Activated naive CD8-positive, alpha-beta T cell treated with anti-CD3 and anti-CD28 coated beads, Interleukin-2, amount 10 ng/mL, durations not matched to agents 7 days and 5 days (primary cell): ENCODE data around the gene EPB41L4A. TPM values are rescaled to one million over a fixed set of nuclear protein-coding genes. Genes with fewer than 3 reads are reported as not detected.
"Not testable (repeated sequence)": the region's sequence is repeated elsewhere in the genome, so short reads cannot be mapped to it uniquely, and the experiment has no call there.

Experiments
- ATAC-seq: fragments of 150-1000 bp; cut with Tn5 transposase; one replicate; pipeline ENCODE4 v1.10.0; 2021; ENCODE audit warnings: low read depth, moderate library complexity
- POLR2A ChIA-PET: fragments of 350-600 bp; sonication (Branson Sonifier 250); formaldehyde crosslinking; loops from one replicate; lab custom pipeline; 2021; ENCODE audit warnings: antibody characterized with exemption; lab: Charles Lee
- DNase-seq: peaks from one replicate; pipeline ENCODE4 v3.0.0; 2021
- H3K27ac Mint-ChIP-seq: one replicate; pipeline ENCODE4 v1.8.0; 2022; ENCODE audit warnings: mild to moderate bottlenecking, mixed read lengths
- H3K27me3 Mint-ChIP-seq: one replicate; pipeline ENCODE4 v1.8.0; 2022; ENCODE audit warnings: mild to moderate bottlenecking, moderate library complexity, mixed read lengths
- H3K36me3 Mint-ChIP-seq: one replicate; pipeline ENCODE4 v1.8.0; 2021; ENCODE audit warnings: mild to moderate bottlenecking, mixed read lengths
- H3K4me1 Mint-ChIP-seq: one replicate; pipeline ENCODE4 v1.8.0; 2021; ENCODE audit warnings: mixed read lengths
- H3K4me3 Mint-ChIP-seq: one replicate; pipeline ENCODE4 v1.8.0; 2022; ENCODE audit warnings: mild to moderate bottlenecking, moderate library complexity, mixed read lengths
- H3K9me3 Mint-ChIP-seq: one replicate; pipeline ENCODE4 v1.8.0; 2021; ENCODE audit warnings: mixed read lengths
- total RNA-seq, 2 experiments: library from RNA; stranded (reverse); gene quantifications; one replicate each; pipeline ENCODE4 v1.2.3, GENCODE V29; 2021

Gene EPB41L4A
- total RNA-seq, 2 experiments from 2014 or later: 0.11 to 1.0 TPM

GRCh38 chr5:112238473-112238872, 180.6 kb downstream of the EPB41L4A start:
- no peak for DNase-seq

DNA sequence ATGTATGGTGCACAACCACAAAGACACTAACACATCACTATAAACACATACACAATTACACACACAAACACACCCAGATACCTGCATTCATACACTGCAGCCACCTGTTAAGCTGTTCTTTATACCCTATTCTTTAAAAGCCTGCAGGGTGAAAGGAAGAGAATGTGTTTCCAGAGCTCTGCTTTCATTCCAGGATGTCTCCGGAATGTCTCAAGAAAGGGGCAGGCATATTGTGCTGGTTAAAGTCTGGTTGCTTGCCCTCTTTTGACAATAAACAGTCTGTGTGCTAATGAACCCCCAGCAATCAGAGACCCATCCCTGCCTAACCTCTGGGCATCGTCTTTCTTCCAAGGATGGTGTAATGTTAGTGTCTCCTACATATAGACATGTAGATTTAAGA, 181.6 kb downstream of the EPB41L4A start:
- DNase-seq (no peak), ATAC-seq (no peak)
- Mint-ChIP-seq H3K4me1 (no peaks in the 10 kb centered on the region), H3K27me3 (peaks cover 2% of the 10 kb centered on the region), H3K27ac (no peak overlapping the region), H3K9me3 (no peaks in the 10 kb centered on the region), H3K36me3 (no peaks in the 10 kb centered on the region), H3K4me3 (no peak overlapping the region)
- POLR2A ChIA-PET: interaction anchor here (0.5 kb wide), 1 partner anchor 22 kb away, joined by 3 read pairs; no protein-coding TSS in a partner anchor

More at GRCh38 chr5:112238473-112238872, 180.6 kb downstream of the EPB41L4A start:
- Mint-ChIP-seq H3K36me3 (no peaks in the 10 kb centered on the region), H3K9me3 (no peaks in the 10 kb centered on the region), H3K4me3 (no peak overlapping the region), H3K27ac (no peak overlapping the region), H3K27me3 (peaks cover 2% of the 10 kb centered on the region), H3K4me1 (no peaks in the 10 kb centered on the region)
- POLR2A ChIA-PET: no interaction called here
- no peak for ATAC-seq

GRCh38 chr5:112234000-112234399, 185.1 kb downstream of the EPB41L4A start:
- ATAC-seq (no peak), DNase-seq (no peak)
- no peaks in the 10 kb centered on the region for H3K9me3 Mint-ChIP-seq
- POLR2A ChIA-PET: no interaction called here
- no peak overlapping the region for H3K27ac Mint-ChIP-seq
- no peak overlapping the region for H3K4me3 Mint-ChIP-seq
- no peaks in the 10 kb centered on the region for H3K27me3 Mint-ChIP-seq
- H3K36me3 Mint-ChIP-seq: no peaks in the 10 kb centered on the region
- no peaks in the 10 kb centered on the region for H3K4me1 Mint-ChIP-seq

DNA sequence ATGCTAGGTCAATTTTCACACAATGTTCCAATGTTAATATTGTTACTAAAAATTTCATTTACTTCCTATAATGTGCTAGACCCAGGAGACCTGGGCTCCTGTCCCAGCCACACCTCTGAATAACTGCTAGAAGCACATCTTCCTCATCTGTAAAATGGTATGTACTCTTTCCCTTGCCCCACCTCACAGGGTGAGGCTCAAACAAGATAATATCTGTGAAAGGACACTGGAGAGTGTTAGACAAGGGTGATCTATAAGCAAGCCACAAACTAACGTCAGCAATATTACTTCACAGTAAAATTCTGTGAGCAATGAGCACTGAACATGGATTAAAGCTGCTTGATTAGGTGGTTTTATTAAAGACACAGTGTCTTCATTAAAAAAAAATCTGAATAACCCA, 186.4 kb downstream of the EPB41L4A start:
- ATAC-seq: no peak
- DNase-seq: no peak
- POLR2A ChIA-PET: no interaction called here
- H3K9me3 Mint-ChIP-seq: no peaks in the 10 kb centered on the region
- no peak overlapping the region for H3K4me3 Mint-ChIP-seq
- H3K36me3 Mint-ChIP-seq: no peaks in the 10 kb centered on the region
- H3K27ac Mint-ChIP-seq: no peak overlapping the region
- no peaks in the 10 kb centered on the region for H3K4me1 Mint-ChIP-seq
- H3K27me3 Mint-ChIP-seq: peaks cover 2% of the 10 kb centered on the region

- POLR2A ChIA-PET: no interaction called here
- H3K27me3 Mint-ChIP-seq: peaks cover 2% of the 10 kb centered on the region
- ATAC-seq: no peak
- no peak overlapping the region for H3K4me3 Mint-ChIP-seq
- no peaks in the 10 kb centered on the region for H3K36me3 Mint-ChIP-seq
- no peak overlapping the region for H3K27ac Mint-ChIP-seq
- H3K4me1 Mint-ChIP-seq: no peaks in the 10 kb centered on the region
- no peak for DNase-seq
- no peaks in the 10 kb centered on the region for H3K9me3 Mint-ChIP-seq
Observed at GRCh38 chr5:112230606-112231005, 188.5 kb downstream of the EPB41L4A start.

DNA sequence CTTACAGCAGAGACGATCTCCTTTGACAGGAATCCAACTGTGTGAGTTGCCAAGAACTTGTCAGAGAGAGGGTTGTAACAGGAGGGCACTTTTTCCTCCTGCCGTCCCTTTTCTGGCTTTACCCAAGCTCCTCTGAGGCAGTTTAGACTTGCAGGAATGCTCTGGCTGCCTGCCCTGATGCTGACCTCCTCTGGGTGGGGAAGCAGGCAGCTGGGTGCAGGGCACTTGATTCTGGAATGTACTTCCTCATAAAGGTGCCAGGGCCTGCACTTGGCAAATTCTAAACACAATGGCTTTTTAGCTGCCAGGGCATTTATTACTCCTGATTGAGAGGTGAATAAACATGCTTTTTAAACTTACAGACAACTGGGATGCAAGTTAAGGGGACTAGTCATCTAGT, 190.4 kb downstream of the EPB41L4A start:
- Mint-ChIP-seq H3K4me3 (no peak overlapping the region), H3K27me3 (peaks cover 2% of the 10 kb centered on the region), H3K36me3 (no peaks in the 10 kb centered on the region), H3K4me1 (no peaks in the 10 kb centered on the region), H3K27ac (no peak overlapping the region), H3K9me3 (no peaks in the 10 kb centered on the region)
- ATAC-seq (no peak), DNase-seq (no peak)
- POLR2A ChIA-PET: no interaction called here

GRCh38 chr5:112227911-112228631, 191.0 kb downstream of the EPB41L4A start:
- no peaks in the 10 kb centered on the region for H3K36me3 Mint-ChIP-seq
- no peak for ATAC-seq
- H3K27ac Mint-ChIP-seq: no peak overlapping the region

GRCh38 chr5:112226215-112226614, 192.9 kb downstream of the EPB41L4A start:
- H3K9me3 Mint-ChIP-seq: no peaks in the 10 kb centered on the region
- peaks cover 2% of the 10 kb centered on the region for H3K27me3 Mint-ChIP-seq
- H3K4me1 Mint-ChIP-seq: no peaks in the 10 kb centered on the region
- no peak overlapping the region for H3K4me3 Mint-ChIP-seq
- H3K27ac Mint-ChIP-seq: no peak overlapping the region
- no peak for ATAC-seq
- no peak for DNase-seq
- POLR2A ChIA-PET: no interaction called here
- no peaks in the 10 kb centered on the region for H3K36me3 Mint-ChIP-seq

More at GRCh38 chr5:112227911-112228631, 191.0 kb downstream of the EPB41L4A start:
- no peak for DNase-seq
- Mint-ChIP-seq H3K9me3 (no peaks in the 10 kb centered on the region), H3K27me3 (peaks cover 2% of the 10 kb centered on the region), H3K4me3 (no peak overlapping the region), H3K4me1 (no peaks in the 10 kb centered on the region)
- POLR2A ChIA-PET: no interaction called here

GRCh38 chr5:112222997-112223396, 196.1 kb downstream of the EPB41L4A start:
- H3K4me1 Mint-ChIP-seq, ATAC-seq, H3K9me3 Mint-ChIP-seq, H3K36me3 Mint-ChIP-seq, POLR2A ChIA-PET, DNase-seq, H3K27ac Mint-ChIP-seq, H3K27me3 Mint-ChIP-seq, H3K4me3 Mint-ChIP-seq: not testable (repeated sequence)

GRCh38 chr5:112221128-112221527, 197.9 kb downstream of the EPB41L4A start:
- Mint-ChIP-seq H3K27ac (no peak overlapping the region), H3K4me3 (no peak overlapping the region), H3K36me3 (no peaks in the 10 kb centered on the region), H3K4me1 (no peaks in the 10 kb centered on the region), H3K9me3 (no peaks in the 10 kb centered on the region), H3K27me3 (peaks cover 5% of the 10 kb centered on the region)
- no peak for ATAC-seq
- DNase-seq: no peak
- POLR2A ChIA-PET: no interaction called here

DNA sequence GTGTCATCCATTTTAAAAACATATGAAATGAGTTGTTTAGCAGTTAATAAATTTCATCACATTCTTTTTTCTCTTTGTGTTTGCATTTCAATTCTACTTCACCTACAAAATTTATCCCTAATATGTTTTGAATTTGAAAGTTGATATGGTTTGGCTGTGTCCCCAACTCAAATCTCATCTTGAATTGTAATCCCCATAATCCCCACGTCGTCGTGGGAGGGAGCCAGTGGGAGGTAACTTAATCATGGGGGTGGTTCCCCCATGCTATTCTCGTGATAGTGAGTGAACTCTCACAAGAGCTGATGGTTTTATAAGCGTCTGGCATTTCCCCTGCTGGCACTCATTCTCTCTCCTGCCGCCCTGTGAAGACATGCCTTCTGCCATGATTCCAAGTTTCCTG, 200.1 kb downstream of the EPB41L4A start:
- Mint-ChIP-seq H3K9me3 (no peaks in the 10 kb centered on the region), H3K27ac (no peak overlapping the region), H3K27me3 (peaks cover 7% of the 10 kb centered on the region), H3K4me3 (no peak overlapping the region), H3K36me3 (no peaks in the 10 kb centered on the region), H3K4me1 (no peaks in the 10 kb centered on the region)
- DNase-seq (no peak), ATAC-seq (no peak)
- POLR2A ChIA-PET: no interaction called here

DNA sequence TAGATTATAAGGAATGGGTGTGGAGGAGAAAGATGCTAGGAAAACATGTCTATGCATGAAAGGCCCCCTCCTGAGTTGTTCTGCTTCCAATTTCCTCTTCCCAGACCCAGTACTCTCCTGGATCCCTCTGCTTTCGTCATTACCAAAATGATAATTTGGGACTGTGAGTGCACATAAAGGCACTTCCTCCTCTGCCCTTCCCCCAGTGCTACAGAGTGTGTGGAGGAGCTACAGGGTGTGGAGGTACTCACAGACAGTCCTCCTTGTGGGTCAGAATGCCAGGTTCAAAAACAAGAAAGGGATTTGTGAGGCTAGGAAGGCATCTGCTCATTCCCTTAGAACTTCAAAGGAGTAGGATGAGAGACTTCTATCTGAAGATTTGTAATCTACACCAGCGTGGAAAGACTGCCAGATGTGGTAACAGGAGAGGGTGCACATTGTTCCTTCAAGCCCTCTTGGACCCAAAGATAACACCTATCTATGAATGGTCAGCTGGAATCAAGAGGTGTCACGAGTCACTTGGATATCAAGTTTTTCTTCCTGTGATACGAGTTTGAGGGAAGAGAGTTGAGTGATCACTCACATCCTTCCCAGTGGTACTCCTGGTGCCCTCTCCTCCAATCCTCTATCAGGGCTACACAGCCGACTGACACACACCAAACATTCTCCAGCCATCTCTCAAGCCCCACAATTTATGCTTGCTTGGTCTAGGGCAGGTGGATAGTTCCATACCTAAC, 201.1 kb downstream of the EPB41L4A start:
- peaks cover 7% of the 10 kb centered on the region for H3K27me3 Mint-ChIP-seq
- H3K36me3 Mint-ChIP-seq: no peaks in the 10 kb centered on the region
- H3K4me1 Mint-ChIP-seq: no peaks in the 10 kb centered on the region
- no peak overlapping the region for H3K27ac Mint-ChIP-seq
- no peaks in the 10 kb centered on the region for H3K9me3 Mint-ChIP-seq
- ATAC-seq: no peak
- no peak overlapping the region for H3K4me3 Mint-ChIP-seq
- POLR2A ChIA-PET: no interaction called here
- DNase-seq: no peak

GRCh38 chr5:112216140-112216539, 202.9 kb downstream of the EPB41L4A start:
- Mint-ChIP-seq H3K27ac (no peak overlapping the region), H3K27me3 (peaks cover 7% of the 10 kb centered on the region), H3K9me3 (no peaks in the 10 kb centered on the region), H3K4me1 (no peaks in the 10 kb centered on the region), H3K36me3 (no peaks in the 10 kb centered on the region), H3K4me3 (no peak overlapping the region)
- POLR2A ChIA-PET: no interaction called here
- ATAC-seq (no peak), DNase-seq (no peak)

DNA sequence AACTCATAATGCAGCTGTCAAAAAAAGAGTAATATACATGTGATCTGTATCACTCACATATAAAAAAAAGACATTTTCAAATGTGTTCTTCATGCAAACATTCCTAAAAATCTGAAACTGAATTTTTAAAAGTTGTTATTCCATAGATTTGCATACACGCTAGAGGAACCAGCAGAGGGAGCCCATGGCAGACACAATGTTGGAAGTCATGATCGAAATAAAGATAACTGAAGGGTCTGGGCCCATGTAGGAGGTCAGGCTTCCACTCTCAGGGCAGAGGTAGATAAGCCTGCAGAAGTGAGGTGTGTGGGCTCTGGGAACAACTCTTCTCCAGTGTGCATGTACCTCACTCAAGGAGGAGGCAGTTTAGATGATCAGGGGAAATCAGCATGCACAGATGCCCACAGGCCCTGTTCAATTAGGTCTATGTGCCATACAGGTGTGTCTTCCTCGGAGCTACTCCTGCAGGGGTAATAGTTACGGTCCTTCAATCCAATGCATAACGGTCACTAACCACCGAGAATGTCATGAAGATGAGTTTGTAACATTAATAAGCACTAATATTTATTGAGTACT, 208.6 kb downstream of the EPB41L4A start:
- Mint-ChIP-seq H3K27me3 (peaks cover 10% of the 10 kb centered on the region), H3K36me3 (no peaks in the 10 kb centered on the region), H3K4me1 (no peaks in the 10 kb centered on the region), H3K9me3 (no peaks in the 10 kb centered on the region), H3K27ac (no peak overlapping the region), H3K4me3 (no peak overlapping the region)
- DNase-seq (no peak), ATAC-seq (no peak)
- POLR2A ChIA-PET: no interaction called here
